Measurements from ENCODE around the gene HAPLN2.

DNA sequence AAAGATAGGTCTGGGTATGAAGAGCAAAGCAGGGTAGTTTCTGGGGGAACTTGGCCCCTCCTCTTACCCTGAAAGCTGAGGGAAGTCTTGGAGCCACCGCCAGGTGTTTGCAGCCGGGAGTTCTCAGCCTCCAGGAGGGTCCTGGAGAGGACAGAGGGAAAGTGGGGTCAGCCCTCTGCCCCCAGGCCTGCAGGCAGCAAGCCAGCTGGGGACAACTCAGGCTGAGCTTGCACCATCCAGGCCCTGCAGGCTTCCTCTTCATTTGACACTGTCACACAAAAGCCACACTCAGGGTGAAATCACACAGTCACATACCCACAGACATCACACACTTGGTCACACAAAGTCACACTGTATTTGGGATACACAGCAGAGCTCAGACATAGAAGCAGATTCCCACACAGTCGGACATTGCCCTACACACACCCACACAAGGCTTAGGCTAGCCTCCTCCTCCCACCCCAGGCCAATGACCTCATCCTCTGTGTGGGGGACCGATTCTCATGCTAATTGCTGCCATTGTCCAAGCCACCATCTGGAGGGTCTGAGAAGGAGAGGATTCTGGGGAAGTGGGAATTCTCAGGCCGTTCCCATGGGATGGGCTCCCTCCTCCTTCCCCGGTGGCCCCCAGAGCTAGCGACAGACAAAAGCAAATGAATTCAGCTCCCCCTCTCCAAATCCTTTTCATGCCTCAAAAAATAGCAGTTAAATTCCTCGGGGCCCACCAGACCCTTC is 54.3 kb downstream of the HAPLN2 start:
- TF ChIP-seq, protein P1, sequence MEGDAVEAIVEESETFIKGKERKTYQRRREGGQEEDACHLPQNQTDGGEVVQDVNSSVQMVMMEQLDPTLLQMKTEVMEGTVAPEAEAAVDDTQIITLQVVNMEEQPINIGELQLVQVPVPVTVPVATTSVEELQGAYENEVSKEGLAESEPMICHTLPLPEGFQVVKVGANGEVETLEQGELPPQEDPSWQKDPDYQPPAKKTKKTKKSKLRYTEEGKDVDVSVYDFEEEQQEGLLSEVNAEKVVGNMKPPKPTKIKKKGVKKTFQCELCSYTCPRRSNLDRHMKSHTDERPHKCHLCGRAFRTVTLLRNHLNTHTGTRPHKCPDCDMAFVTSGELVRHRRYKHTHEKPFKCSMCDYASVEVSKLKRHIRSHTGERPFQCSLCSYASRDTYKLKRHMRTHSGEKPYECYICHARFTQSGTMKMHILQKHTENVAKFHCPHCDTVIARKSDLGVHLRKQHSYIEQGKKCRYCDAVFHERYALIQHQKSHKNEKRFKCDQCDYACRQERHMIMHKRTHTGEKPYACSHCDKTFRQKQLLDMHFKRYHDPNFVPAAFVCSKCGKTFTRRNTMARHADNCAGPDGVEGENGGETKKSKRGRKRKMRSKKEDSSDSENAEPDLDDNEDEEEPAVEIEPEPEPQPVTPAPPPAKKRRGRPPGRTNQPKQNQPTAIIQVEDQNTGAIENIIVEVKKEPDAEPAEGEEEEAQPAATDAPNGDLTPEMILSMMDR (IDR thresholded peaks at IDR 0.05; ENCODE audit: borderline replicate concordance, extremely low read depth, low read length, poor library complexity, severe bottlenecking), result no peak
- no peak for TF ChIP-seq EZH2 (IDR thresholded peaks at IDR 0.05; ENCODE audit: borderline replicate concordance, low read depth, low read length, severe bottlenecking)

Measured in DND-41 (cell line).